DMS79 (cell line): Measurements from ENCODE around the gene WWP2.
"Not testable (repeated sequence)": the region's sequence is repeated elsewhere in the genome, so short reads cannot be mapped to it uniquely, and the experiment has no call there.

Experiments used
- DNase-seq: peaks from one replicate; lab custom pipeline; 2025; lab: John Stamatoyannopoulos, UW

The WWP2 gene

DNA sequence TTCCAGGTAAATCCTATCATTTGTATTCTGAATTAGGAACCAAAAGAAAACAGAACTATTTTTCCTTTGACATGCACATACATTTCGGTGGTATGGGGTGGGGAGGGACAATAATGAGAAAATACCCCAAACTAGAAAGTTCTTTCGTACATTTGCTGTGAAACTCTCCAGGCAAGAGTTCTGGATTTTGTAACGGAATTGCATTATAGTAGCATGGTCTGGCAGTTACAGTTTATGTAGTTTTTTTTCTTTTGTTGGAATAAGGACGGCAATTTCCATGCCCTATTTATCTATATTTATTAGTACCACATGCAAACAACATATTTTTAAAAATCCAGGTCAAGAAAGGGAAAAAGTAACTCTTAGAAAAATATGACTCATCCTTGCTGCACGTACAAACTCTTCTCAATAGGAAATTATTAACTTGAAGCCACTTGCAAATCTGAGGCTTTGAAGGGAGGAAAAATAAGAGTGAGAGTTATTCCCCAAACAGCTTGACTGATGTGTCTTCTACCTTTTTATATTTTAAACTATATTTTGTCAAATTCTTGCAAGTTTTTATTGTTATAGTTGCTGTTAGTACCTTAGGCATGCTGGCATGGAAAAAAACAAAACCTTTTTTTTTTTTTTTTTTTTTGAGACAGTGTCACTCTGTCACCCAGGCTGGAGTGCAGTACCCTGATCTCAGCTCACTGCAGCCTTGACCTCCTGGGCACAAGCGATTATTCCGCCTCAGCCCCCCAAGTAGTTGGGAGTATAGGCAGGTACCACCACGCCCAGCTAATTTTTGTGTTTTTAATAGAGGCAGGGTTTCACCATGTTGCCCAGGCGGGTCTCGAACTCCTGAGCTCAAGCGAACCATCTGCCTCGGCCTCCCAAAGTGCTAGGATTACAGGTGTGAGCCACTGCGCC is 69.3 kb downstream of the WWP2 start:
- no peak for DNase-seq

DNA sequence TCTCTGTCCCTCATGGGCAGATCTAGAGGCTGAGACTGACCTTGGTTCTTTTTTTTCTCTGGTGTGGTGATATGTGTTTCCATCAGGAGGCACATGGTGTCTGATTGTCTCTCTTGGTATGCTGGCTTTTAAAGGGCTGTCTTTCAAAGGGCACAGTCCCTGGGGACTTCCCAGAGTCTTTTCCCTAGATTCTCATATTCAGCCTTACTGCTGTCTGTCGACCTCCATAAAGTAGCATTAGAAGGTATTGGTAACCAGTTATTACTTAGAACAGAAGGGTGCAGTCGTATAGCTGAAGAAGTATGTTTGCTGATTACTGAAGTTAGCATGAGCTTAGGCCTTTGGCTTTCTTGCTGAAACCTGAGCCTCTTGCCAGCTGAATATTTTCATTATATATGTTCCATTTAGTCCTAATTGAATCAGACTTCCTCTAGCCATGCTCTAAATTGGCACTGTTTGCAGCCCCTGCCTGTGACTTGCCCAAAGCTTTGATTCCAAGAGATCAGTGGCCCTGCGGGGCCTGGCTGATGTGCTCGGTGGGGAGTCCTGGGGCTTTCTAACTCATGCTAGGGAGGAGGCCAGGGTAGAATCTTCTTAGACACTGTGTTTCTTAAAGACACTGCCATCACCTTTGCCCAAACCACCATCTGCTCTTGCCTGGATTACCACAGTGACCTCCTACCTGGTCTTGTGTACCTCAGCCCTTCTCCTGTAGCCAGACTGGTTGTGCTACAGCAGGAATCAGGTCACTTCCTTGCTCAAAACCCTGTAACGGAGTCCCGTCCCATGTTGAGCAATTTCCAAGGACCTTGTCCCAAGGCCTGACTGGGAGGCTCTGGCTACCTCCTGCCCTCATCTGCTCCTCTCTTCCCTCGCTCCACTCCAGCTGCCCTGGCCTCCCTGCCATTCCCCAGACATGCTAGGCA is 71.5 kb downstream of the WWP2 start:
- no peak for DNase-seq

DNA sequence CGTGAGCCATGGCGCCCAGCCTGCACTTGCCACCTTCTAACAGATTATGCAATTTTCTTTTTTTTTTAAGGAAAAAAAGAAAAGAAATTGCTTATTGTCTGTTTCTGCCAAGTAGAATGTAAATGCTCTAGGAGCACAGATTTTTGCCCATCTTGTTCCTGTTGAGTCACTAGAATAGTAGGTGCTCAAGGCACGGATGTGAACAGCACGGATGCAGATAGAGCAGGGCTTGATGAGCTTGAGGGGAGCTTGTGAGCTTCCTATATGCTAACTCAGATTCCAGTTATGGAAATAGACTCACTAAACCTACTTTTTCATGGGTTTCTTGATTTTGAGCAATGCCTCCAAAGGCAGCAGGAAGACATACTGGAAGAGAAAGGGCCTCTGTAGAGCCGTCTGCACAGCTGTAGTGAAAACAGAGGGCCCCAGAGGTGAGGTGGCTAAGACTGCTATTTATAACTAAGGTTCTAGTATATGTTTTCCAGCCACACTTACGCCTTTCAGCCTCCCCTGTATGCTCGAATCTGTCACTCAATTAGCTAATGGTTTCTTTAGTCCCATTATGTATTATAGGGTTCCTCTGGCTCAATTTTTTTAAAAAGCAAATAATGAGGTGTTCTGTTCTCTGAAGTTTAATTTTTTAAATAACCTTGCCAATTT is 72.8 kb downstream of the WWP2 start:
- no peak for DNase-seq

DNA sequence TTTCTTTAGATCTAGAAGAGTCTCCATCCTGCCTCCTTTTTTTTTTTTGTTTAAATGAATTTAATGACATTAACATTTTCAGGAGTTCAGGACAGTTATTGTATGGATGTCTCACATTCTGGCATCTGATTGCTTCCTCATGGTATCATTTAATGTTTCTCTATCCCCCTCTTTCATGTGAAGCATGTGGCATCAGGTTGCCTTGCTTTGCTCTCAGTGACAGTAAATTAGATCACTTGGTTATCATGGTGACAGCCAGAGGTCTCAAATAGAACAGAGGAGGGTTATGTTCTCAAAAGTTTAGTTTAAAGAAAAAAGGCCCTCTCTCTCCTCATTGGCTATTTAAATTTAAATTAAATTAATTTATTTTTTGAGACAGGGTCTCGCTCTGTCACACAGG is 74.1 kb downstream of the WWP2 start:
- DNase-seq: no peak

DNA sequence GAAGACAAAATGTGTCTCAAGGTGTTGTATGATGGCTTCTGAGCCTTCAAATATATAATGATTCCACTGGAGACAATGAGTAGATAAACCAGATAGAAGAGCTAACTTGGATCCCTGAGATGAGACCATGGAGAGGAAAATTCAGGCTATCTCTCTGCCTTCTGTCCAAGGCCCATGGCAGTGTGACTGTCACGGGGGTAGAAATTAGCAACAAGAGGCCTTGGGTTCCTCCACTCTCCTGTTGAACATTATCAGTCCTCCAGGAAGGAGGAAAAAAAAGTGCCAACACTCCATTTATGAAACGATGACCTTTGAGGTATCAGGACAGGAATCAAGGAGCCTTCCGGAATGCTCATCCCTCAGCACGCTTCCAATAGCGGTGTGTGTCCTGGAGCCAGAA is 75.2 kb downstream of the WWP2 start:
- DNase-seq: no peak

DNA sequence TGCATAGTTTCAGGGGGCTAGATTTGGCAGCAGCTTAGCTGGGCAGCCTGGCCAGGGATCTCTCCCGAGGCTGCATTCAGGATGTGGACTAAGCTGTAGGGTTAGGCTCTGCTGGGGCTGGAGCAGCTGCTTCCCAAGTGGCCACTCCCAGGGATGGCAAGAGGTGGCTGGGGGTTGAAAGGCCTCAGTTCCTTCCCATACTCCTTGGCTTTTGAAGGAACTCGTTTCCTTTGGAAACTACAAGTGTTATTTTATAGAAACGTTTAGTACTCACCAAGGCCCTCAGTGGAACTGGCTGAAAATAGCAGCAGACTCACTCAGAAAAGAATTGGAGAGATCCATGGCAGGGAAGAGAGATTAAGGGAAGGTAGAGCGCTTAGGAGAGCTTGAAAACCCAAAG is 76.4 kb downstream of the WWP2 start:
- DNase-seq: no peak

DNA sequence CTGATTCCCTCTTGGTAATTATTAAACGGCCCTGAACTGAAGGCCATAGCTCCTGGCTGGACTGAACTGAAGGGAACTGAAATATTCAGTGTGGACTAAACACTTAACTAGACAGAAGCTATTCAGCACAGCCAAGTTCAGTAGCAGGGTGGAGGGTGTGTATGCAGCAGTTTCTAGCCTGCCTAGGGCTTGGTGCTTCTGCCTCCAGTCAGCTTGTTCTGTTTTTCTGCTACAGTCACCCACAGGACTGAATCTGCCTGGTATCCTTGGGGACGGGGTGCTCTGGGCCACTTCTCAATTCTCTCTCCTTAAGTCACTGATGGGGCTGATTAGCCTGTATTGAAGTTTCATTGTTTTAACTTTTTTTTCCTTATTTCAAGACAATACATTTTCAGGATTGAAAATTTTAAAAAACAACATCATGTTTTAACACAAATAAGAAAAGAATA is 77.1 kb downstream of the WWP2 start:
- no peak for DNase-seq

DNA sequence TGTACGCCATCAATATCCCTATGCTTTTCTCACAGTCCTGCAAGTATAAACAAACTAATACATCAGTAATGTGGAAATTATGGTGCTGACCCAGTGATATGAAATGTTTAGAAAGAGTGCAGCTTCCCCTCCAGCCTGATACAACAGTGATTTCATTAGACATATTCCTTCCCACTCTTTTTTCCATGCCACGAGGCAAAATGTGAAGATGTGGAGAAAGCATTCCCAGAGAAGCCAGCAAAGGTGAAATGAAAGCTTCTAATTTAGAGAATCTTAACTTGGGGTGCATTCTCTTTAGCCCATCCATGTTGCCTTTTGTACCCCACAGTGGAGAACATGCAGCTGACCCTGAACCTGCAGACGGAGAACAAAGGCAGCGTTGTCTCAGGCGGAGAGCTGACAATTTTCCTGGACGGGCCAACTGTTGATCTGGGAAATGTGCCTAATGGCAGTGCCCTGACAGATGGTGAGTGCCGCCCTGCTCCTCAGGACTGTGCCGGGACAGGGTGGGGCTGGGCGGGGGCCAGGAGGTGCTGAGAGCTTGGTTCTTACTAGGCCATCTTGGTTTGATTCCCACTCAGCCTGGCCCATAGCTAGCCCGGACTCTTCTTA is 77.8 kb downstream of the WWP2 start:
- no peak for DNase-seq

DNA sequence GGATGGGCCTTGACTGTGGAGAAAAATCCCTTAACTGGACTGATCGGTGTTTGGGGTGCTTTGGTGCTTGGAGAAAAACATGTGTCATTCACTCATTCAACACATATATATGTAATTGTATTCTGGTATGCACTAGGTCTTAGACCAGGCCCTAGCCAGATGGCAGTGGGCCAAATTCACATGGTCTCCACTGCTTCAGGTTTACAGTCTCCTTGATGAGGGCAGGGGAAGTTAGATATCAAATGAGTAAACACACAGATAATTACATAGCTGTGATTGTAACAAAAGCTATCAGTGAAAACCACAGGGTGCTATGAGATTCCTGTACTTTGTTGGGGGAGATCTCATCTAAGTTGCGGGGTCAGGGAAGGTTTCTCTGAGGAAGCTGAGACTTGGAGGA is 78.8 kb downstream of the WWP2 start:
- DNase-seq: no peak

DNA sequence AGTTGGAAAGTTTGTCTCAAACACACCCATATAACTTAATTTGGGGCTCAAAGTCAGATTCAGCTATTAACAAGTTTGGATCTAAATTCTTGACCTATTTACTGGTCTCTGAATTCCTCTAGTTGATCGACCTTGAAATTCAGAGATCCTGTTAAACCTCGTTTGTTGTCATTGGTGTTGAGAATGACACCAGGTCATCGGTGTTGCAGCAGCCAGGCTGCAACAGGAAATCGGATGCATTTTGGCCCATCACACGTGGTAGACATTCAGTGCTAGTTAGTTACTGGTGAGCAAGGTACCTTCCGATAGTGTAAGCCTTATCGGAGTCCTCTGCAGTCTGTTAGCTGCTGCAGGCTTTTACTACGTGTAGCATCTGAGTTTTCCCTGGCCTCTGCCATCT is 82.3 kb downstream of the WWP2 start:
- DNase-seq: no peak

DNA sequence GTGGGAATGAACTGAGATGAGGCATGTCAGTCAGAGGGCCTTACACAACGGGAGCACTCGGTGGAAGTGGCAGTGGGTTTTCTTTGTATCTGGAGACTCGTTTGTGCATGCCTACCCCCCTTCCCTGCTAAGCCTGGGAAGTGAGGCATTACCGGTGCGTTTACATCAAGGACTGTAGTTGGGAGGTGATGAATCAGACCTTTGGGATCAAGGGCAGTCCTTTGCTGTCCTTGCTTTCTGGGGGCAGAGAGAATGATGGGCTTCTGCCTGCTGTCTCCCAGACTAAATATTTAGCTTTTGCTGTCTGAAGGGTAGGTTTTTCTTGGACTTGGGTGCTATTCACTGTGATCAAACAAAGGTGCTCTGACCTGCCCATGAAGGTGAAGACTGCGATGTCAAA is 83.0 kb downstream of the WWP2 start:
- DNase-seq: no peak

DNA sequence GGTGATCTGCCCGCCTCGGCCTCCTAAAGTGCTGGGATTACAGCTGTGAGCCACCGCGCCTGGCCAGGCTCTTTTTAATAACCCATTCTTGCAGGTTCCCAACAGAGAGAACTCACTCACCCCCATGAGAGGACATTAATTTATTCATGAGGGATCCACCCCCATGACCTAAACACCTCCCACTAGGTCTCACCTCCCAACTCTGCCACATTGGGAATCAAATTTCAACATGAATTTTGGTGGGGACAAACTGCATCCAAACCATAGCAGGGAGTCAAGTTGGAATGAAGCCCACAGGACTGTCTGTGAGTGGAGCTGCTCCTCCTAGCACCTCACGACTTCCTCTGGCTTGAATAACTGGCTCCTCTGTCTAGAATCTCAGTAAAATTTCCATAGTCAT is 85.5 kb downstream of the WWP2 start:
- no peak for DNase-seq

DNA sequence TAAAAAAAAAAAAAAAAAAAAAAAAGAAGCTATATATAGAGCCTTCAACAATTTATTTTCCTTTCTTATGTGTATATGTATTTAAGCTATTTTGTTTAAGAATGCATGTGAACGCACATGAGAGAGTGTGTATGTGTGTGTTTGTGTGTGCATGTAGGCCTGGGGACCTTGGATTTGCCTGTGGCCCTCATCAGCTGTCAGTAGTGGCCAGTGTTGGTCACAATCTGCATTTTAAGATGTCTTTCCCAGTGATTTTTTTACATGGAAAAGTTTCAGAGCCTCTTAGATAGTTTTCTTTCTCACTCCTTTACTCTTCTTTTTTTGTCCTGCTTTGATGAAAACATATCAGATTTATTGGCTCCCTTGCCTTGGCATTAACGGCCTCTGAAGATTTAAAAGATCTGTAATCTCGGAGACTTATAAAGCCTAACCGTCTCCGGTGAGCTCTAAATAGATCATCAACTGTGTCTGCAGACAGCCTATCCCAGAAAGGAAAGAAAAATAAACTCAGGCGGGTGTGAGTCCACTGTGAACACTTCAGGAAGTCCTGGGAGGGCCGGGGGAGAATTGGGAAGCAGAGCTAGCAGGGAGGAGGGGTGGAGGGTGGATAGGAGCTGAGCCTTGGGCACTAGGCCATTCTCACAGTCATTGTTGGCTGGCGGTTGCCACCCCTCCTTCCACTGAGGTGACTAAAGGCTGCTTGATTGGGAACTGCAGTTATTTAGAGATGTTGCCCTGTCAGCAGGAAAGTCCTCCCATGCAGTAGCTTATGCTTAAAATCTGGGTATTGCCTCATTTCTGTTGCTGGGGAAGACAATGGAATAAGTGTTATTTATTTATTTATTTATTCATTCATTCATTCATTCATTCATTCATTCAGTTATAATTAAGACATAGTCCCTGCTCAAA is 86.8 kb downstream of the WWP2 start:
- no peak for DNase-seq

DNA sequence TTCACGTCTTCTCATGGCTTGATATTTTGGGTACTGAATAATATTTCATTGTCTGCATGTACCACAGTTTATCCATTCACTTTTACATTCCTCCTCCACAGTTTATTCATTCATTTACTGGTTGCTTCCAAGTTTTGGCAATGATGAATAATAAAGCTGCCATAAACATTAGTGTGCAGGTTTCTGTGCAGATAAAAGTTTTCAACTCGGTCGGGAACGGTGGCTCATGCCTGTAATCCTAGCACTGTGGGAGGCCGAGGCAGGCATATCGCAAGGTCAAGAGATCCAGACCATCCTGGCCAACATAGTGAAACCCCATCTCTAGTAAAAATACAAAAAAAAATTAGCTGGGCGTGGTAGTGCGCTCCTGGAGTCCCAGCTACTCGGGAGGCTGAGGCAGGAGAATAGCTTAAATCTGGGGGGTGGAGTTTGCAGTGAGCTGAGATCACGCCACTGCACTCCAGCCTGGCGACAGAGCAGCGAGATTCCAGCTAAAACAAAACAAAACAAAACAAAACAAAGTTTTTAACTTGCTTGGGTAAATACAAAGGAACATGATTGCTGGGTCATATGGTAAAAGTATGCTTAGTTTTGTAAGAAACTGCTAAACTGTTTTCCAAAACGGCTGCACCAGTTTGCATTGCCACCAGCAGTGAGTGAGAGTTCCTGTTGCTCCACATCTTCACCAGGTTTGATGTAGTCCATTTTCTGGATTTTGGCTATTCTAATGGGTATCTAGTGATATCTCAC is 89.5 kb downstream of the WWP2 start:
- no peak for DNase-seq

DNA sequence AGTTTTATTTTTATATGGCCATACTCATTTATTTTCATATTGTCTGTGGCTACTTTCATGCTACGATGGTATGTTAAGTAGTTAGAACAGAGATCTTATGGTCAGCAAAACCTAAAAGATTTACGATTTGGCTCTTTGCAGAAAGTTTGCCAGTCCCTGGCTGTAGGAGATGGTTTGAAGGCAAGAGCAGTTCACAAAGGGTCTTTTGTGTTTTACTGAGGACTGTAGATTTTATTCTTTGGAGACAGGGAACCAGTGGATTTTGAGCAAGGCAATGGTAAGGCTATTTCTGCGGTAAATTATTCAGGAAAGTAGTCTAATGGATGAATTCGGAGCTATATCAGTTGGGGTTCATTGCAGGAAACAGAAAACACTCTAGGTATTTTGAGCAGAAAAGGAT is 90.7 kb downstream of the WWP2 start:
- DNase-seq: no peak

DNA sequence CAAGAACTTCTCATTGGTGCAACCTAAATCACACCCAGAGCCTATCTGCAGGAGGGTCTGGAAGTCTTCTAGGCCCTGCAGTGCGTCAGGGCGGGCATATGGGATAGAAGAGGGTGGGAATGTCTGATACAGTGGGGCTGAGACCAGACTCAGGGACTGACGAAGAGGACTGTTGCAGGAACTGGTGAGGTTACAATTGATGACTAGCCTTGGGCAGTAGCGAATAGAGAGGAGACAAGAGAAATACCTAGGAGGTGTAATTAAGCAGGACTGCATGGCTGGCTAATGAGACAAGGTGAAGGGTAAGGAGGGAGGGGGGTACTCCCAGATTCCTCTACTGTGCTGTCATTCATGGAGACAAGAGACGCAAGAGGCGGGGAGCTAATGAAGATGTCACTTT is 91.3 kb downstream of the WWP2 start:
- DNase-seq: no peak

DNA sequence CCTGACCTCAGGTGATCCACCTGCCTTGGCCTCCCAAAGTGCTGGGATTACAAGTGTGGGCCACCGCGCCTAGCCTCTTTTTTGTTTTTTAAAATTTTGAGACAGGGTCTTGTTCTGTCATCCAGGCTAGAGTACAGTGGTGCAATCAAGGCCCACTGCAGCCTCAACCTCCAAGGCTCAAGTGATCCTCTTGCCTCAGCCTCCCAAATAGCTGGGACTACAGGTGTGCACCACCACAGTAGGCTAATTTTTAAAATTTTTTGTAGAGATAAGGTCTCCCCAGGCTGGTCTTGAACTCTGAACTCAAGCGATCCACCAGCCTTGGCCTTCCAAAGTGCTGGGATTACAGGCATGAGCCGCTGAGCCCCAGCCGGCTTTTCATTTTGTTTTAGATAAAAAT is 92.6 kb downstream of the WWP2 start:
- not testable (repeated sequence) for DNase-seq

DNA sequence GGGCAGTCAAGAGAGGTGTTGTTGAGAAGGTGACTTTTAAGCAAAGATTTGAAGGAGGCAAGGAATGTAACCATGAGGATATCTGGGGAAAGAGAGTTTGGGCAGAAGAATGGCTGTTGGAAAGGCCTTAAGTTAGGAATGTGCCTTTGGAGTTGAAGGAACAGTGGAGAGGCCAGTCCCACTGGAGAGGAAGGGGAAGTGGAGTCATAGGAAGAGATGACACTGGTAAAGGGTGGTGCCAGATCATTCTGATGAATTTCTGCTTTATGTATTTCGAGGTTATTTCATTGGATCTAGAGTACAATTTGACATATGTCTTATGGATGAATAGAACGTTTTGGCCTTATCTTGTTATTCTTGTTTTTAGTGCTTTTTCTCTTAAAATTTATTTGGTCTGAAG is 93.5 kb downstream of the WWP2 start:
- DNase-seq: no peak

DNA sequence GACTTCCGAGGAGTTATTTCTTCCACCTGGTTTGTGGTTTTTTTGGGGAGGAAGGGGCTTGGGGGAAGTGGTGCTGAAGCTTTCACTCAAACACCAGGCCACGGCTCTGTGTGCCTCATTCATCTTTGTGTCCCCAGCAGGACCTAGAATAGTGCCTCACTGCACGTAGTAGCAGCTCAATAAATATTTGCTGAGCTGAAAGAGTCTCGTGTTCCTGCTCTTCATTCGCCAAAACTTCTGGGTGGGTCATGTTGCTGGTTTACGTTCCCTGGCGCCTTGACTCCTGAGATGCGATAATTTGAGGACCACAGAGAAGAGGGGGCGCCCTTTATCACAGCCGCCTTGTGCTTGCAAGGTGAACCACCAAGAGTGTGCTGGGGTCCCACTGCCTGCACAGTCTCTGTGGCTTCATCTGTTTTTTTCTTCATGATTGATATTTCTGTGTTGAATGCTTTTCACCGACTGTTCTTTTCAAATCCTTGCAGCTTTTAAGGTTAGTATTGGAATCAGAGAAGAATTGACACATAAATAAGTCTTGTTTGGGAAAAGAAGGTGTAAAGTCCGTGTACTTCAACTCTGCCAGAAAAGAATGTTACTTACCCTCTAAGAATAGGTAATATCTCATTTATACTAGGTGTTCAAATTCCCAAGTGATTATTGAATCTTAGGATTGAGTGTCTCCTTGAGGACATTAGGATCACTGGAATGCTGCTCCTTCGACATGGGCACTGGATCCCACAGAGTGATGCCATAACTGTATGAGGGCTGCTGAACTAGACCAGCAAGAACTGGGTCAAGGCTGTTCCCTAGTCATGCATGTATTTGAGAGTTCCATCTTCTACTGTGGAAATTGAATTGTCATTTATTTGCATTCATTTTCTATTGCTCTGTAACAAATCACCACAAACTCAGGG is 96.3 kb downstream of the WWP2 start:
- DNase-seq: no peak
